Measurements from ENCODE around the gene ATP9B.

The ATP9B gene

GRCh38 chr18:79309614-79310358, 240.6 kb downstream of the ATP9B start:
- H3K4me3 ChIP-seq (ENCODE audit: low read depth, low read length): no peak overlapping the region
- TF ChIP-seq CTCF (IDR thresholded peaks at IDR 0.05; ENCODE audit: control insufficient read depth, extremely low read depth, insufficient read depth): no peak
- DNase-seq (ENCODE audit: low read depth): no peak

- no peak for DNase-seq (ENCODE audit: low read depth)
- no peak overlapping the region for H3K4me3 ChIP-seq (ENCODE audit: low read depth, low read length)
- no peak for TF ChIP-seq CTCF (IDR thresholded peaks at IDR 0.05; ENCODE audit: control insufficient read depth, extremely low read depth, insufficient read depth)
Observed at GRCh38 chr18:79314838-79315388, 245.7 kb downstream of the ATP9B start.

- no peak overlapping the region for H3K4me3 ChIP-seq (ENCODE audit: low read depth, low read length)
- no peak for TF ChIP-seq CTCF (IDR thresholded peaks at IDR 0.05; ENCODE audit: control insufficient read depth, extremely low read depth, insufficient read depth)
- DNase-seq (ENCODE audit: low read depth): no peak
Observed at GRCh38 chr18:79315596-79315995, 246.4 kb downstream of the ATP9B start.

- TF ChIP-seq CTCF (IDR thresholded peaks at IDR 0.05; ENCODE audit: control insufficient read depth, extremely low read depth, insufficient read depth): no peak
- H3K4me3 ChIP-seq (ENCODE audit: low read depth, low read length): no peak overlapping the region
- peak; percentile 28 for DNase-seq (ENCODE audit: low read depth)
Observed at GRCh38 chr18:79317703-79318102, 248.5 kb downstream of the ATP9B start.

GRCh38 chr18:79318142-79318673, 249.0 kb downstream of the ATP9B start:
- H3K4me3 ChIP-seq (ENCODE audit: low read depth, low read length): no peak overlapping the region
- TF ChIP-seq CTCF (IDR thresholded peaks at IDR 0.05; ENCODE audit: control insufficient read depth, extremely low read depth, insufficient read depth): no peak
- DNase-seq (ENCODE audit: low read depth): no peak

GRCh38 chr18:79320216-79320850, 251.1 kb downstream of the ATP9B start:
- no peak for DNase-seq (ENCODE audit: low read depth)
- H3K4me3 ChIP-seq (ENCODE audit: low read depth, low read length): no peak overlapping the region
- no peak for TF ChIP-seq CTCF (IDR thresholded peaks at IDR 0.05; ENCODE audit: control insufficient read depth, extremely low read depth, insufficient read depth)

Measured in LNCaP clone FGC (cell line).